Neuronal stem cell (in vitro differentiated cells): ENCODE measurements around the gene MEIOC.
A peak's percentile ranks its signal among the peaks of the same experiment; 100 is the strongest.

Experiments used
- DNase-seq: peaks from one replicate; pipeline ENCODE4 v3.0.0-alpha.2; 2013; ENCODE audit warnings: low spot score
- H2AFZ ChIP-seq: one replicate; pipeline ENCODE4 v1.6.1; 2013; ENCODE audit warnings: mild to moderate bottlenecking, low read length, inconsistent platforms
- H2AK5ac ChIP-seq: 2 replicates; pipeline ENCODE4 v1.6.1; 2013; ENCODE audit warnings: low read depth, mild to moderate bottlenecking, inconsistent platforms, low read length, moderate library complexity, mixed read lengths
- H2BK120ac ChIP-seq: 2 replicates; pipeline ENCODE4 v1.6.1; 2013; ENCODE audit warnings: low read depth, mild to moderate bottlenecking, inconsistent platforms, low read length, moderate library complexity, mixed read lengths
- H2BK12ac ChIP-seq: one replicate; pipeline ENCODE4 v1.6.1; 2013; ENCODE audit warnings: low read length, inconsistent platforms
- H2BK15ac ChIP-seq: 2 replicates; pipeline ENCODE4 v1.6.1; 2013; ENCODE audit warnings: mild to moderate bottlenecking, low read length, inconsistent platforms, mixed read lengths
- H2BK5ac ChIP-seq: one replicate; pipeline ENCODE4 v1.6.1; 2013; ENCODE audit warnings: inconsistent platforms, mild to moderate bottlenecking, low read length, moderate library complexity
- H3K14ac ChIP-seq: one replicate; pipeline ENCODE4 v1.6.1; 2013; ENCODE audit warnings: low read length, inconsistent platforms
- H3K18ac ChIP-seq: 2 replicates; pipeline ENCODE4 v1.6.1; 2013; ENCODE audit warnings: low read length, inconsistent platforms
- H3K23ac ChIP-seq: 2 replicates; pipeline ENCODE4 v1.6.1; 2013; ENCODE audit warnings: low read depth, mild to moderate bottlenecking, mixed read lengths, low read length, inconsistent platforms; ENCODE audit not compliant: poor library complexity
- H3K27ac ChIP-seq: replicated peaks from 3 replicates; pipeline ENCODE4 v1.5.1; 2013; ENCODE audit warnings: low read length, inconsistent platforms
- H3K27me3 ChIP-seq, 3 experiments: 2 replicates each; pipeline ENCODE4 v1.6.1; 2013; ENCODE audit warnings: low read length in 3 of 3, mild to moderate bottlenecking in 2 of 3, inconsistent platforms in 1 of 3, low read depth in 1 of 3, mixed read lengths in 1 of 3, moderate library complexity in 1 of 3; ENCODE audit not compliant: control insufficient read depth in 3 of 3, insufficient read depth in 3 of 3
- H3K36me3 ChIP-seq, 2 donors: replicated peaks in 1 of 2; 2 replicates each; pipeline ENCODE4 v1.6.1; 2013; ENCODE audit warnings: low read length in 2 of 2; ENCODE audit not compliant: control insufficient read depth in 2 of 2, insufficient read depth in 2 of 2
- H3K4ac ChIP-seq: 2 replicates; pipeline ENCODE4 v1.6.1; 2013; ENCODE audit warnings: inconsistent platforms, mild to moderate bottlenecking, low read length, moderate library complexity
- H3K4me1 ChIP-seq, 2 donors: 1 replicate in 1 of 2; 2 replicates in 1 of 2; pipeline ENCODE4 v1.6.1; 2013; ENCODE audit warnings: low read length in 2 of 2, low read depth in 1 of 2; ENCODE audit not compliant: control insufficient read depth in 2 of 2, insufficient read depth in 1 of 2
- H3K4me2 ChIP-seq: one replicate; pipeline ENCODE4 v1.6.1; 2013; ENCODE audit warnings: mild to moderate bottlenecking, low read length, inconsistent platforms; ENCODE audit not compliant: insufficient read depth, poor library complexity, severe bottlenecking
- H3K4me3 ChIP-seq, 2 donors: 2 replicates each; pipeline ENCODE4 v1.5.1; 2013; ENCODE audit warnings: low read length in 2 of 2, mild to moderate bottlenecking in 2 of 2, inconsistent platforms in 1 of 2, moderate library complexity in 1 of 2
- H3K79me1 ChIP-seq: one replicate; pipeline ENCODE4 v1.6.1; 2013; ENCODE audit warnings: low read depth, mild to moderate bottlenecking, inconsistent platforms, low read length, moderate library complexity
- H3K9ac ChIP-seq: one replicate; pipeline ENCODE4 v1.6.1; 2013; ENCODE audit warnings: mild to moderate bottlenecking, low read depth, low read length, inconsistent platforms; ENCODE audit not compliant: poor library complexity
- H3K9me3 ChIP-seq, 2 donors: replicated peaks in 1 of 2; 2 replicates each; pipeline versions ENCODE3 to v1.6.1; 2013; ENCODE audit warnings: low read length in 2 of 2, mild to moderate bottlenecking in 2 of 2, inconsistent platforms in 1 of 2, low read depth in 1 of 2, mixed read lengths in 1 of 2, moderate library complexity in 1 of 2; ENCODE audit not compliant: control insufficient read depth in 2 of 2, insufficient read depth in 1 of 2
- H4K8ac ChIP-seq: one replicate; pipeline ENCODE4 v1.6.1; 2013; ENCODE audit warnings: low read depth, mild to moderate bottlenecking, inconsistent platforms, low read length, moderate library complexity
- H4K91ac ChIP-seq: one replicate; pipeline ENCODE4 v1.6.1; 2013; ENCODE audit warnings: low read length, low read depth, mild to moderate bottlenecking, inconsistent platforms; ENCODE audit not compliant: poor library complexity
- WGBS, 2 donors: extraction: QIAGEN DNeasy Blood & Tissue Kit; methylation state at CpG; one replicate each; pipeline ENCODE4 v1.1.7; 2013; ENCODE audit warnings: missing lambda C conversion rate in 2 of 2, mixed read lengths in 1 of 2; ENCODE audit not compliant: insufficient read length in 2 of 2, insufficient replicate concordance in 1 of 2; ENCODE audit errors: extremely low coverage in 2 of 2; 5-methylcytosine and 5-hydroxymethylcytosine counted together

The MEIOC gene

DNA sequence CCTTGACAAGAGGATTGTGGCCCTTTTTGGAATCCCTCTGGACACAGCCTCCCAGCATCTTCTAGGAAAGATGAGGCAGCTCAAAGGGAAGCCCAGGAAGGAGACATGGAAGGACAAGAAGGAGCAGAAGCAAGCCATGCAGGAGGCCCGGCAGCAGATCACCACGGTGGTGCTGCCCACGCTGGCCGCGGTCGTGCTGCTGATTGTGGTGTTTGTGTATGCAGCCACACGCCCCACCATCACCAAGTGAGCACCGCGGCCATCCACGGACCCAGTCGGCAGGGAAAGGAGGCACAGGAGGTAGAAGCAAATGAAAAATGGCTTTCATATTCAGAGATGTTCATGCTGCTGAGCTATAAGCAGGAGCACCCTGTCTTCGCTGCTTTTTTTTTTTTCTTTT is 10.9 kb upstream of the MEIOC start:
- Histone ChIP-seq H3K4me3 (no peak overlapping the region), H3K36me3 (no peaks in the 10 kb centered on the region), H3K14ac (no peak overlapping the region), H3K27ac (no peak overlapping the region), H3K23ac (no peak overlapping the region), H3K9me3 (no peaks in the 10 kb centered on the region), H2BK120ac (no peak overlapping the region), H2BK12ac (no peak overlapping the region), H4K91ac (no peak overlapping the region), H4K8ac (no peak overlapping the region), H3K4me1 (no peaks in the 10 kb centered on the region), H3K79me1 (no peaks in the 10 kb centered on the region), H3K4ac (no peak overlapping the region), H3K27me3 (peaks cover 0 to 41% (median 0%) of the 10 kb centered on the region in 3 experiments), H3K4me2 (no peak overlapping the region), H2BK5ac (no peak overlapping the region), H3K18ac (peak overlapping the region; percentile 52), H2AFZ (no peak overlapping the region), H2AK5ac (no peak overlapping the region), H2BK15ac (no peak overlapping the region), H3K9ac (no peak overlapping the region)
- DNase-seq, result no peak
- WGBS, 2 donors, result no CpG with 5 or more reads among the region's 12 CpGs

DNA sequence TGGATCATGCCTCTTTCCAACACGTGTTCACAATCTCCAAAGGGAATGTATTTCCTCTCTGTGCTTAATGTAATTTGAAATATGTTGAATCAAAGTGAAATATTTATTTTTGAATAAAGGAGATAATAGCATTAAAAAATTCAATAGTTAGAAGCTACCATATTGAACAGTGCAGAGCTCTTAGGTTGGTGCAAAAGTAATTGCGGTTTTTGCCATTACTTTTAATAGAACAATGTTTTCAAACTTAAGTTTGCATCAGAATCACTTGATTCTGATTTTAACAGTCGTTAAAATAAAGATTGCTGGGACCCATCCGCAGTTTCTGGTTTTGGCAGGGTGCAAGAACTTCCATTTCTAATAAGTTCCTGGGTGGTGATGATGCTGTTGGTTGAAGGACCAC is 10.0 kb upstream of the MEIOC start:
- H3K4ac ChIP-seq, result no peak overlapping the region
- no peak overlapping the region for H3K4me2 ChIP-seq
- no peak overlapping the region for H2BK15ac ChIP-seq
- H4K8ac ChIP-seq, result no peak overlapping the region
- no peak overlapping the region for H4K91ac ChIP-seq
- no peak overlapping the region for H2BK5ac ChIP-seq
- no peak overlapping the region for H2AFZ ChIP-seq
- no CpG with 5 or more reads among the region's 4 CpGs for WGBS, 2 donors
- no peak overlapping the region for H3K18ac ChIP-seq
- no peak for DNase-seq
- no peak overlapping the region for H2AK5ac ChIP-seq
- no peak overlapping the region for H3K27ac ChIP-seq
- no peak overlapping the region for H3K9ac ChIP-seq
- H3K79me1 ChIP-seq, result no peaks in the 10 kb centered on the region
- H3K36me3 ChIP-seq, result no peaks in the 10 kb centered on the region
- no peak overlapping the region for H3K14ac ChIP-seq
- no peak overlapping the region for H2BK12ac ChIP-seq
- H3K4me1 ChIP-seq, result no peaks in the 10 kb centered on the region
- H3K27me3 ChIP-seq, result peaks cover 0 to 42% (median 0%) of the 10 kb centered on the region in 3 experiments
- H3K9me3 ChIP-seq, result no peaks in the 10 kb centered on the region
- H3K23ac ChIP-seq, result no peak overlapping the region
- H3K4me3 ChIP-seq, result no peak overlapping the region
- no peak overlapping the region for H2BK120ac ChIP-seq

DNA sequence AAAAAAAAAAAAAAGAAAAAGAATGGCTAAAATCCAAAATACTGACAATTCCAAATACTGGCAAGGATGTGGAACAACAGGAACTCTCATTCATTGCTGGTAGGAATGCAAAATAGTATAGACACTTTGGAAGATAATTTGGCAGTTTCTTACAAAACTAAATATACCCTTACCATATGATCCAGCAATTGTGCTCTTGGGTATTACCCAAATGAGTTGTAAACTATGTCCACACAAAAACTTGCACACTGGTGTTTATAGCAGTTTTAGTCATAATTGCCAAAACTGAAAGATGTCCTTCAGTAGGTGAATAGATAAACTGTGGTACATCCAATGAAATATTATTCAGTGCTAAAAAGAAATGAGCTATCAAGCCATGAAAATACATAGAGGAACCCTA is 8.5 kb upstream of the MEIOC start:
- Histone ChIP-seq H2AFZ (no peak overlapping the region), H2BK5ac (no peak overlapping the region), H2BK12ac (no peak overlapping the region), H3K27ac (no peak overlapping the region), H3K14ac (no peak overlapping the region), H2AK5ac (no peak overlapping the region), H2BK15ac (no peak overlapping the region), H3K4me2 (no peak overlapping the region), H3K18ac (no peak overlapping the region), H3K4ac (no peak overlapping the region), H3K36me3 (no peaks in the 10 kb centered on the region), H3K9me3 (no peaks in the 10 kb centered on the region), H3K79me1 (no peaks in the 10 kb centered on the region), H4K8ac (no peak overlapping the region), H3K23ac (no peak overlapping the region), H3K27me3 (peaks cover 0 to 35% (median 0%) of the 10 kb centered on the region in 3 experiments), H3K4me3 (no peak overlapping the region), H3K9ac (no peak overlapping the region), H2BK120ac (no peak overlapping the region), H4K91ac (no peak overlapping the region), H3K4me1 (no peaks in the 10 kb centered on the region)
- no peak for DNase-seq

DNA sequence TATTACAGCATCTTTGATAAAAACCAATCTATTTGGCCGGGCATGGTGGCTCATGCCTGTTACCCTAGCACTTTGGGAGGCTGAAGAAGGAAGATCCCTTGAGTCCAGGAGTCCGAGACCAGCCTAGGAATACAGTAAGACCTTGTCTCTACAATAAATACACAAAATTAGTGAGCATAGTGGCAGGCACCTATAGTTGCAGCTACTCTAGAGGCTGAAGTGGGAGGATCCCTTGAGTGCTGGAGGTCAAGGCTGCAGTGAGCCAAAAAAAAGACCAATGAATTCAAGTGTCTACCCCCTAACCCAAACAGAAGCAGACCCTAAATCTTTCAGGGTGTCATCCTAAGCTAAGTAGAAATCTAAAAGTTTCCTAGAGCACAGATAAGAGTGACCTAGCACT is 7.3 kb upstream of the MEIOC start:
- Histone ChIP-seq H2BK5ac (no peak overlapping the region), H2AFZ (no peak overlapping the region), H3K4me2 (no peak overlapping the region), H3K4ac (no peak overlapping the region), H3K27ac (no peak overlapping the region), H3K23ac (no peak overlapping the region), H3K79me1 (no peaks in the 10 kb centered on the region), H3K9me3 (no peaks in the 10 kb centered on the region), H2BK15ac (no peak overlapping the region), H3K14ac (no peak overlapping the region), H2BK12ac (no peak overlapping the region), H3K9ac (no peak overlapping the region), H4K91ac (no peak overlapping the region), H2AK5ac (no peak overlapping the region), H3K4me3 (no peak overlapping the region), H3K18ac (no peak overlapping the region), H3K27me3 (peaks cover 0 to 29% (median 0%) of the 10 kb centered on the region in 3 experiments), H2BK120ac (no peak overlapping the region), H3K36me3 (no peaks in the 10 kb centered on the region), H4K8ac (no peak overlapping the region), H3K4me1 (no peaks in the 10 kb centered on the region)
- no CpG with 5 or more reads among the region's 2 CpGs for WGBS, 2 donors
- no peak for DNase-seq
